PFSK-1 (cell line): ENCODE data around the gene ABHD4.

Experiments used
- FOXP2 ChIP-seq: optimal IDR thresholded peaks from 2 replicates; pipeline ENCODE3; 2011; ENCODE audit warnings: borderline replicate concordance, control low read depth, inconsistent platforms; ENCODE audit not compliant: insufficient read depth; ENCODE audit errors: extremely low read length, extremely low read depth
- POLR2AphosphoS5 ChIP-seq: IDR thresholded peaks from 2 replicates; pipeline ENCODE4 v1.6.1; 2012; ENCODE audit warnings: low read depth, mild to moderate bottlenecking, control low read depth, low read length, moderate library complexity
- REST ChIP-seq, 2 experiments: IDR thresholded peaks; 2 replicates each; pipeline versions ENCODE4 v1.6.1 to v1.8.0; 2011 to 2012; ENCODE audit warnings: low read depth in 2 of 2, low read length in 2 of 2, control low read depth in 1 of 2, inconsistent platforms in 1 of 2, mild to moderate bottlenecking in 1 of 2, moderate library complexity in 1 of 2; ENCODE audit not compliant: insufficient read depth in 1 of 2
- SIN3A ChIP-seq: IDR thresholded peaks from 2 replicates; pipeline ENCODE4 v1.6.1; 2012; ENCODE audit warnings: mild to moderate bottlenecking, low read length, moderate library complexity, borderline replicate concordance; ENCODE audit not compliant: insufficient read depth
- TAF1 ChIP-seq: IDR thresholded peaks from 2 replicates; pipeline ENCODE4 v1.6.1; 2012; ENCODE audit warnings: low read length, control low read depth, borderline replicate concordance; ENCODE audit not compliant: insufficient read depth

The ABHD4 gene

GRCh38 chr14:22552001-22552826 lies 45.9 kb upstream of the ABHD4 start:
- TF ChIP-seq REST (IDR thresholded peaks at IDR 0.05; ENCODE audit: insufficient read depth in 1 of 2, low read depth in 2 of 2, low read length in 2 of 2) (no peak), FOXP2 (no peak), SIN3A (no peak), POLR2AphosphoS5 (no peak)

GRCh38 chr14:22552827-22553076 lies 45.3 kb upstream of the ABHD4 start:
- TF ChIP-seq TAF1: no peak
- no peak for TF ChIP-seq POLR2AphosphoS5
- TF ChIP-seq SIN3A: no peak
- no peak for TF ChIP-seq FOXP2
- no peak for TF ChIP-seq REST (IDR thresholded peaks at IDR 0.05; ENCODE audit: insufficient read depth in 1 of 2, low read depth in 2 of 2, low read length in 2 of 2)

- no peak for TF ChIP-seq FOXP2
- TF ChIP-seq POLR2AphosphoS5: no peak
- no peak for TF ChIP-seq SIN3A
- no peak for TF ChIP-seq REST (IDR thresholded peaks at IDR 0.05; ENCODE audit: insufficient read depth in 1 of 2, low read depth in 2 of 2, low read length in 2 of 2)
- no peak for TF ChIP-seq TAF1
Measured at GRCh38 chr14:22553445-22553844, 44.7 kb upstream of the ABHD4 start.

- TF ChIP-seq REST (IDR thresholded peaks at IDR 0.05; ENCODE audit: insufficient read depth in 1 of 2, low read depth in 2 of 2, low read length in 2 of 2) (no peak), TAF1 (no peak), FOXP2 (no peak), SIN3A (no peak), POLR2AphosphoS5 (no peak)
Measured at GRCh38 chr14:22554498-22555383, 43.4 kb upstream of the ABHD4 start.
